Heart right ventricle (tissue), 16 donors: Measurements from ENCODE around the gene AK9. TPM values are rescaled to one million over a fixed set of nuclear protein-coding genes. Genes with fewer than 3 reads are reported as not detected.
A peak's percentile ranks its signal among the peaks of the same experiment; 100 is the strongest.

Experiments
- ATAC-seq, 8 donors: fragments of 200-7000 bp; cut with Tn5 transposase; one replicate each; pipeline ENCODE4 v1.9.1; 2020; ENCODE audit warnings: mild to moderate bottlenecking in 8 of 8, moderate library complexity in 8 of 8, moderate number of reproducible peaks in 1 of 8
- DNase-seq, 2 donors: peaks; one replicate each; pipeline ENCODE4 v3.0.0-alpha.2; 2020
- H3K27ac ChIP-seq, 10 donors: fragments of 200-600 bp; sonication (generic) in 2 of 10; one replicate each; pipeline versions ENCODE4 v1.5.0 to v1.8.0; 2020 to 2022; ENCODE audit warnings: mild to moderate bottlenecking in 3 of 10
- H3K27me3 ChIP-seq, 7 donors: fragments of 200-600 bp; one replicate each; pipeline ENCODE4 v1.8.0; 2021 to 2022; ENCODE audit warnings: mild to moderate bottlenecking in 2 of 7
- H3K36me3 ChIP-seq, 9 donors: fragments of 200-600 bp; sonication (generic) in 1 of 9; one replicate each; pipeline versions ENCODE4 v1.5.0 to v1.8.0; 2020 to 2022; ENCODE audit warnings: mild to moderate bottlenecking in 2 of 9
- H3K4me1 ChIP-seq, 9 donors: fragments of 200-600 bp; sonication (generic) in 1 of 9; one replicate each; pipeline versions ENCODE4 v1.5.0 to v1.8.0; 2020 to 2022; ENCODE audit warnings: mild to moderate bottlenecking in 4 of 9
- H3K4me3 ChIP-seq, 10 donors: fragments of 200-600 bp; sonication (generic) in 2 of 10; one replicate each; pipeline versions ENCODE4 v1.5.0 to v1.8.0; 2020 to 2022; ENCODE audit warnings: mild to moderate bottlenecking in 7 of 10, moderate library complexity in 2 of 10
- H3K9me3 ChIP-seq, 11 donors: fragments of 200-600 bp in 10 of 11; sonication (generic) in 2 of 11; one replicate each; pipeline versions ENCODE4 v1.5.0 to v1.8.0; 2013 to 2022; ENCODE audit warnings: mild to moderate bottlenecking in 2 of 11, control low read depth in 1 of 11, moderate library complexity in 1 of 11
- WGBS, 2 donors: extraction: QIAGEN DNeasy Blood & Tissue Kit; methylation state at CpG; one replicate each; pipeline ENCODE4 v1.1.7; 2013; ENCODE audit warnings: inconsistent platforms in 1 of 2; 5-methylcytosine and 5-hydroxymethylcytosine counted together
- intact Hi-C, 10 donors: fragments of 100-400 bp; cut with DNase I; formaldehyde crosslinking; loops; one replicate each; pipeline versions ENCODE4 v1.11.1 to v1.14.2; 2022
- polyA plus RNA-seq, 2 donors: library from polyadenylated mRNA; stranded (reverse); fragments of 200-250 nt; gene quantifications; one replicate each; pipeline ENCODE4 v1.2.3, GENCODE V29; 2013
- total RNA-seq, 10 donors: library from RNA; stranded (reverse); fragmentation: NEBNext Ultra II Directional in 3 of 10; extraction: Animal tissue kit (Norgen Biotek cat#: 25700) in 3 of 10; gene quantifications; one replicate each; pipeline versions ENCODE4 v1.2.1 to v1.2.4, GENCODE V29; 2021 to 2023
- TF ChIP-seq, protein P1 (sequence below), 9 donors: fragments of 200-600 bp; sonication (generic) in 2 of 9; IDR thresholded peaks; one replicate each; pipeline versions ENCODE4 v1.5.0 to v1.8.0; 2021 to 2022; ENCODE audit warnings: antibody characterized with exemption in 9 of 9, mild to moderate bottlenecking in 5 of 9, moderate library complexity in 1 of 9
- donor health status: Arrhythmogenic right ventricular cardiomyopathy.
- donor health status: ischemic (EF 13 %, LVEDD 7.1; RV severe dilation, severe dysfunction).
- donor health status: healthy with polysubstance abuse.
- donor health status: DM: no; HTN: yes; CAD: no.
- donor health status: DM: no; HTN: no; CAD: no.
- donor health status: ischemic (EF 25% LVEDD 6.9; RV normal size, moderate dysfunction).
- donor health status: ischemic (EF 25% LVEDD 5.7; RV mildly dilated, moderate dysfunction).
- donor health status: healthy.
- donor health status: DM: yes; HTN: yes; CAD: no.
- donor health status: Ischemic cardiomyopathy.
- donor health status: ischemic (EF 35%, LVEDD 5.7; RV mildly dilated, moderate dysfunction).
- donor health status: nonischemic (EF 11% LVEDD 7.7; RV severe dilation, severe dysfunction).
- donor health status: DM: yes; HTN: yes; CAD: no.
- donor health status: PGD.
- donor health status: ischemic (EF 29% LVEDD 5.4; RV normal size, mild dysfunction).
- donor health status: nonischemic (EF 23%, LVEDD 6.1; RV moderate dilation, normal function).

Gene AK9
- total and polyA plus RNA-seq, 12 donors: 4.6 to 17.0 (median 10.9) TPM

DNA sequence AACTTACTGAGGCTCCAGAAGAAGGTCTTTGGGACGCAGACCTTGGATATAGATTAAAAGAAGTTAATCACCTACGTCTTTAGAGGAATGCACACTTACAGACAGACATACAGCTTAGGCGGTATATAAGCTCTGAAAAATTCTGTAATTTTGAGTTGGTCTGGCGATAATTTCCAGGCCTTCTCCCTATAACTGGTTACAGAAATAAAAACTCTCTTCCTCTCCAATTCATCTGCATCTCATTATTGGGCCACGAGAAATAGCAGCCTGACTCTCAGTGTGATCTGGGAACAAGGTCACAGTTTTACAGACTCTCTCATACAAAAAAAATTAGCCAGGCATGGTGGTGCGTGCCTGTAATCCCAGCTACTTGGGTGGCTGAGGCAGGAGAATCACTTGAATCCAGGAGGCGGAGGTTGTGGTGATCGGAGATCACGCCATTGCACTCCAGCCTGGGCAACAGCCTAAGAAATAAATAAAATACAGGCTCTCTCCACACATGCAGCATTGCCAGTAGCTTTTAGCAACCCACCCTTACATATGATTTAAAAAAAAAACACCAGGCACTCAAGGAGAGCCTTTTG is 212.7 kb downstream of the AK9 start:
- no peaks in the 10 kb centered on the region for H3K27me3 ChIP-seq
- TF ChIP-seq, protein P1, sequence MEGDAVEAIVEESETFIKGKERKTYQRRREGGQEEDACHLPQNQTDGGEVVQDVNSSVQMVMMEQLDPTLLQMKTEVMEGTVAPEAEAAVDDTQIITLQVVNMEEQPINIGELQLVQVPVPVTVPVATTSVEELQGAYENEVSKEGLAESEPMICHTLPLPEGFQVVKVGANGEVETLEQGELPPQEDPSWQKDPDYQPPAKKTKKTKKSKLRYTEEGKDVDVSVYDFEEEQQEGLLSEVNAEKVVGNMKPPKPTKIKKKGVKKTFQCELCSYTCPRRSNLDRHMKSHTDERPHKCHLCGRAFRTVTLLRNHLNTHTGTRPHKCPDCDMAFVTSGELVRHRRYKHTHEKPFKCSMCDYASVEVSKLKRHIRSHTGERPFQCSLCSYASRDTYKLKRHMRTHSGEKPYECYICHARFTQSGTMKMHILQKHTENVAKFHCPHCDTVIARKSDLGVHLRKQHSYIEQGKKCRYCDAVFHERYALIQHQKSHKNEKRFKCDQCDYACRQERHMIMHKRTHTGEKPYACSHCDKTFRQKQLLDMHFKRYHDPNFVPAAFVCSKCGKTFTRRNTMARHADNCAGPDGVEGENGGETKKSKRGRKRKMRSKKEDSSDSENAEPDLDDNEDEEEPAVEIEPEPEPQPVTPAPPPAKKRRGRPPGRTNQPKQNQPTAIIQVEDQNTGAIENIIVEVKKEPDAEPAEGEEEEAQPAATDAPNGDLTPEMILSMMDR (IDR thresholded peaks at IDR 0.05): no peak
- H3K36me3 ChIP-seq: peaks cover 0 to 78% (median 29%) of the 10 kb centered on the region in 9 donors
- H3K27ac ChIP-seq: no peak overlapping the region
- no peak overlapping the region for H3K4me3 ChIP-seq
- ATAC-seq (no peak), DNase-seq (no peak)
- intact Hi-C loops: no loop called here
- WGBS, 2 donors: 95 to 96% methylated on average over 9 of the region's 9 CpGs
- peaks cover 4 to 62% (median 50%) of the 10 kb centered on the region in 9 donors for H3K4me1 ChIP-seq
- H3K9me3 ChIP-seq: no peaks in the 10 kb centered on the region

- no peak overlapping the region for H3K27ac ChIP-seq
- no peak for DNase-seq
- H3K4me3 ChIP-seq: no peak overlapping the region
- ATAC-seq: no peak
- 68 to 76% methylated on average over 2 of the region's 2 CpGs for WGBS, 2 donors
- peaks cover 4 to 62% (median 50%) of the 10 kb centered on the region in 9 donors for H3K4me1 ChIP-seq
- intact Hi-C loops: no loop called here
- TF ChIP-seq, protein P1 (IDR thresholded peaks at IDR 0.05): no peak
- peaks cover 0 to 84% (median 31%) of the 10 kb centered on the region in 9 donors for H3K36me3 ChIP-seq
- H3K27me3 ChIP-seq: no peaks in the 10 kb centered on the region
- H3K9me3 ChIP-seq: no peaks in the 10 kb centered on the region
Observed at GRCh38 chr6:109477725-109478124, 213.3 kb downstream of the AK9 start.

DNA sequence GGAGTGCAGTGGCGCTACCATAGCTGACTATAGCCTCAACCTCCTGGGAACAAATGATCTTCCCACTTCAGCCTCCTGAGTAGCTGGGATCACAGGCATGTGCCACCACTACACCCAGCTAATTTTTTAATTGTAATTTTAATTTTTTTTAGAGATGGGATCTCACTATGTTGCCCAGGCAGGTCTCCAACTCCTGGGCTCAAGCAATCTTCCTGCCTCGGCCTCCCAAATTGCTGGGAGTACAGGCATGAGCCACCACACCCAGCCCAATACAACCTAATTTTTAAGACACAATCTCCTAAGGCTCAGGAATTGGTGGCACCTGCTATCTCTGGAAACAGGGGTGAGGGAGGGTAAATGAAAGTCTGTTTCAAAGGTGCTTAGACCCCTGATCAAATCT is 213.8 kb downstream of the AK9 start:
- 96 to 100% methylated on average over 2 of the region's 2 CpGs for WGBS, 2 donors
- no peak for ATAC-seq
- peaks cover 0 to 89% (median 31%) of the 10 kb centered on the region in 9 donors for H3K36me3 ChIP-seq

GRCh38 chr6:109475625-109476024 is 215.4 kb downstream of the AK9 start:
- no peaks in the 10 kb centered on the region for H3K9me3 ChIP-seq
- TF ChIP-seq, protein P1 (IDR thresholded peaks at IDR 0.05): no peak
- no peak overlapping the region for H3K4me3 ChIP-seq
- WGBS, 2 donors: 66 to 82% methylated on average over 2 of the region's 2 CpGs
- ATAC-seq (peak in 1 of 8 donors; percentile 41), DNase-seq (no peak)
- H3K36me3 ChIP-seq: peaks cover 0 to 91% (median 34%) of the 10 kb centered on the region in 9 donors
- H3K27me3 ChIP-seq: no peaks in the 10 kb centered on the region
- peaks cover 0 to 44% (median 31%) of the 10 kb centered on the region in 9 donors for H3K4me1 ChIP-seq
- intact Hi-C loops: no loop called here
- H3K27ac ChIP-seq: no peak overlapping the region

More for the DNA sequence above, 213.8 kb downstream of the AK9 start:
- intact Hi-C loops: no loop called here
- Histone ChIP-seq H3K27me3 (no peaks in the 10 kb centered on the region), H3K27ac (no peak overlapping the region), H3K4me3 (no peak overlapping the region), H3K4me1 (peaks cover 4 to 60% (median 47%) of the 10 kb centered on the region in 9 donors), H3K9me3 (no peaks in the 10 kb centered on the region)
- TF ChIP-seq, protein P1 (IDR thresholded peaks at IDR 0.05): no peak
- DNase-seq: no peak
